HL-60 (cell line): ENCODE data around the gene POLR1A.

Experiments used
- CTCF ChIP-seq: IDR thresholded peaks from one replicate; pipeline ENCODE4 v1.5.1; 2011; ENCODE audit warnings: low read length, control low read depth, inconsistent platforms; ENCODE audit not compliant: insufficient read depth
- POLR2AphosphoS5 ChIP-seq: IDR thresholded peaks from 2 replicates; pipeline ENCODE4 v1.6.1; 2012; ENCODE audit warnings: low read depth
- REST ChIP-seq: IDR thresholded peaks from 2 replicates; pipeline ENCODE4 v1.6.1; 2012; ENCODE audit warnings: low read depth; ENCODE audit not compliant: insufficient replicate concordance

GRCh38 chr2:85981579-85982247 is 124.0 kb downstream of the POLR1A start:
- TF ChIP-seq CTCF (no peak), REST (no peak), POLR2AphosphoS5 (no peak)
